Parathyroid adenoma (tissue), 2 donors: ENCODE results near the gene HEXIM1.

Experiments used
- H2AFZ ChIP-seq: fragments of 300-600 bp; sonication (generic); one replicate; pipeline ENCODE4 v1.7.0; 2017; ENCODE audit warnings: antibody characterized with exemption, mild to moderate bottlenecking
- H3K27ac ChIP-seq: fragments of 300-600 bp; sonication (generic); one replicate; pipeline ENCODE4 v1.7.0; 2017
- H3K27me3 ChIP-seq: fragments of 300-600 bp; sonication (generic); one replicate; pipeline ENCODE4 v1.7.0; 2017; ENCODE audit warnings: low read length; ENCODE audit not compliant: control insufficient read depth, insufficient read depth
- H3K36me3 ChIP-seq: fragments of 300-600 bp; sonication (generic); one replicate; pipeline ENCODE4 v1.7.0; 2017; ENCODE audit warnings: low read length; ENCODE audit not compliant: control insufficient read depth, insufficient read depth
- H3K4me1 ChIP-seq: fragments of 300-600 bp; sonication (generic); one replicate; pipeline ENCODE4 v1.7.0; 2017; ENCODE audit warnings: control low read depth
- H3K4me2 ChIP-seq: fragments of 300-600 bp; sonication (generic); one replicate; pipeline ENCODE4 v1.7.0; 2017; ENCODE audit warnings: low read length
- H3K4me3 ChIP-seq: fragments of 300-600 bp; sonication (generic); one replicate; pipeline ENCODE4 v1.7.0; 2017; ENCODE audit warnings: low read depth, low read length
- H3K79me2 ChIP-seq: fragments of 300-600 bp; sonication (generic); one replicate; pipeline ENCODE4 v1.7.0; 2017; ENCODE audit warnings: control low read depth
- H3K9ac ChIP-seq: fragments of 300-600 bp; sonication (generic); one replicate; pipeline ENCODE4 v1.7.0; 2017; ENCODE audit warnings: mild to moderate bottlenecking
- H3K9me3 ChIP-seq: fragments of 300-600 bp; sonication (generic); one replicate; pipeline ENCODE4 v1.7.0; 2017; ENCODE audit warnings: low read length; ENCODE audit not compliant: control insufficient read depth
- CTCF ChIP-seq: fragments of 300-600 bp; sonication (generic); IDR thresholded peaks from one replicate; pipeline ENCODE4 v1.7.0; 2017; ENCODE audit warnings: antibody characterized with exemption, mild to moderate bottlenecking
- donor health status: primary hyperparathyroidism.

Gene HEXIM1

GRCh38 chr17:45136846-45137560 is 11.3 kb upstream of the HEXIM1 start:
- H3K27ac ChIP-seq: no peak overlapping the region

GRCh38 chr17:45137561-45138305 is 10.5 kb upstream of the HEXIM1 start:
- Histone ChIP-seq H3K27me3 (no peaks in the 10 kb centered on the region), H2AFZ (no peak overlapping the region), H3K4me3 (no peak overlapping the region), H3K36me3 (no peaks in the 10 kb centered on the region), H3K4me1 (peaks cover 7% of the 10 kb centered on the region), H3K4me2 (no peak overlapping the region), H3K9ac (no peak overlapping the region), H3K9me3 (no peaks in the 10 kb centered on the region), H3K27ac (no peak overlapping the region), H3K79me2 (no peaks in the 10 kb centered on the region)
- no peak for TF ChIP-seq CTCF

More at GRCh38 chr17:45136846-45137560, 11.3 kb upstream of the HEXIM1 start:
- H3K9ac ChIP-seq: no peak overlapping the region
- no peaks in the 10 kb centered on the region for H3K9me3 ChIP-seq
- peak overlapping the region; percentile 50 for H3K4me2 ChIP-seq
- no peak for TF ChIP-seq CTCF
- no peak overlapping the region for H3K4me3 ChIP-seq
- H3K27me3 ChIP-seq: no peaks in the 10 kb centered on the region
- no peaks in the 10 kb centered on the region for H3K36me3 ChIP-seq
- peaks cover 7% of the 10 kb centered on the region for H3K4me1 ChIP-seq
- H3K79me2 ChIP-seq: no peaks in the 10 kb centered on the region
- H2AFZ ChIP-seq: no peak overlapping the region

GRCh38 chr17:45138911-45139532 is 9.3 kb upstream of the HEXIM1 start:
- H3K4me3 ChIP-seq: no peak overlapping the region
- H3K4me1 ChIP-seq: peaks cover 7% of the 10 kb centered on the region
- no peak overlapping the region for H2AFZ ChIP-seq
- no peak for TF ChIP-seq CTCF
- H3K9me3 ChIP-seq: no peaks in the 10 kb centered on the region
- H3K4me2 ChIP-seq: no peak overlapping the region
- no peaks in the 10 kb centered on the region for H3K36me3 ChIP-seq
- H3K79me2 ChIP-seq: no peaks in the 10 kb centered on the region
- no peak overlapping the region for H3K27ac ChIP-seq
- H3K9ac ChIP-seq: no peak overlapping the region
- no peaks in the 10 kb centered on the region for H3K27me3 ChIP-seq

- Histone ChIP-seq H3K27me3 (no peaks in the 10 kb centered on the region), H3K79me2 (no peaks in the 10 kb centered on the region), H3K4me1 (peaks cover 7% of the 10 kb centered on the region), H3K4me3 (no peak overlapping the region), H3K4me2 (no peak overlapping the region), H3K27ac (no peak overlapping the region), H2AFZ (no peak overlapping the region), H3K36me3 (no peaks in the 10 kb centered on the region), H3K9me3 (no peaks in the 10 kb centered on the region), H3K9ac (no peak overlapping the region)
- TF ChIP-seq CTCF: no peak
Measured at GRCh38 chr17:45139533-45139920, 8.7 kb upstream of the HEXIM1 start.
